Measurements from ENCODE around the gene CCDC177.

CCDC177 gene

GRCh38 chr14:69528930-69529329, 45.7 kb downstream of the CCDC177 start:
- no peak for DNase-seq (ENCODE audit: low spot score)

- DNase-seq (ENCODE audit: low spot score), result no peak
Observed at GRCh38 chr14:69528143-69528542, 46.5 kb downstream of the CCDC177 start.

- no peak for DNase-seq (ENCODE audit: low spot score)
Observed at GRCh38 chr14:69527635-69528034, 47.0 kb downstream of the CCDC177 start.

GRCh38 chr14:69525896-69526295, 48.8 kb downstream of the CCDC177 start:
- DNase-seq (ENCODE audit: low spot score), result no peak

GRCh38 chr14:69522026-69522425, 52.6 kb downstream of the CCDC177 start:
- DNase-seq (ENCODE audit: low spot score), result no peak
